Suprapubic skin (tissue), 4 donors: ENCODE results near the gene ARHGEF25.

Source experiments
- EP300 ChIP-seq: sonication (generic); formaldehyde crosslinking; IDR thresholded peaks from one replicate; pipeline ENCODE4 v1.6.1; 2017; ENCODE audit warnings: antibody characterized with exemption
- POLR2A ChIP-seq, 2 donors: fragments of 450-650 bp; IDR thresholded peaks; one replicate each; pipeline ENCODE4 v1.6.1; 2017; ENCODE audit warnings: antibody characterized with exemption in 2 of 2, mild to moderate bottlenecking in 2 of 2, moderate library complexity in 2 of 2
- POLR2AphosphoS5 ChIP-seq, 3 donors: sonication (generic); formaldehyde crosslinking; IDR thresholded peaks; one replicate each; pipeline ENCODE4 v1.6.1; 2017; ENCODE audit warnings: antibody characterized with exemption in 3 of 3
- TF ChIP-seq, protein P1 (sequence below), 2 donors: fragments of 200-600 bp in 1 of 2; fragments of 450-650 bp in 1 of 2; sonication (generic) in 1 of 2; IDR thresholded peaks; one replicate each; pipeline ENCODE4 v1.5.1; 2016 to 2019; ENCODE audit warnings: antibody characterized with exemption in 2 of 2, mild to moderate bottlenecking in 1 of 2, moderate library complexity in 1 of 2

- TF ChIP-seq, protein P1, sequence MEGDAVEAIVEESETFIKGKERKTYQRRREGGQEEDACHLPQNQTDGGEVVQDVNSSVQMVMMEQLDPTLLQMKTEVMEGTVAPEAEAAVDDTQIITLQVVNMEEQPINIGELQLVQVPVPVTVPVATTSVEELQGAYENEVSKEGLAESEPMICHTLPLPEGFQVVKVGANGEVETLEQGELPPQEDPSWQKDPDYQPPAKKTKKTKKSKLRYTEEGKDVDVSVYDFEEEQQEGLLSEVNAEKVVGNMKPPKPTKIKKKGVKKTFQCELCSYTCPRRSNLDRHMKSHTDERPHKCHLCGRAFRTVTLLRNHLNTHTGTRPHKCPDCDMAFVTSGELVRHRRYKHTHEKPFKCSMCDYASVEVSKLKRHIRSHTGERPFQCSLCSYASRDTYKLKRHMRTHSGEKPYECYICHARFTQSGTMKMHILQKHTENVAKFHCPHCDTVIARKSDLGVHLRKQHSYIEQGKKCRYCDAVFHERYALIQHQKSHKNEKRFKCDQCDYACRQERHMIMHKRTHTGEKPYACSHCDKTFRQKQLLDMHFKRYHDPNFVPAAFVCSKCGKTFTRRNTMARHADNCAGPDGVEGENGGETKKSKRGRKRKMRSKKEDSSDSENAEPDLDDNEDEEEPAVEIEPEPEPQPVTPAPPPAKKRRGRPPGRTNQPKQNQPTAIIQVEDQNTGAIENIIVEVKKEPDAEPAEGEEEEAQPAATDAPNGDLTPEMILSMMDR (IDR thresholded peaks at IDR 0.05) = no peak
- TF ChIP-seq POLR2A (IDR thresholded peaks at IDR 0.05) (no peak), POLR2AphosphoS5 (IDR thresholded peaks at IDR 0.05) (no peak), EP300 (no peak)
Measured at GRCh38 chr12:57661376-57661775, 50.1 kb downstream of the ARHGEF25 start.
